Measurements from ENCODE around the gene FAM98A. TPM values are rescaled to one million over a fixed set of nuclear protein-coding genes. Genes with fewer than 3 reads are reported as not detected.

Gene FAM98A
- total and polyA plus RNA-seq, 2 of the 4 experiments (the other 2 are of a cell fraction), result 113 to 131 TPM

GRCh38 chr2:33589444-33589843, 9.7 kb downstream of the FAM98A start:
- no peak overlapping the region for H3K56ac ChIP-seq (ENCODE audit: extremely low read depth, insufficient read depth, low read length)
- peaks cover 13% of the 10 kb centered on the region; the same call in 1 of the 2 replicates for H4K20me1 ChIP-seq (ENCODE audit: insufficient read depth, low read length)
- no peak overlapping the region for H4K8ac ChIP-seq (ENCODE audit: low read depth in 2 of 2, low read length in 2 of 2)
- no peak overlapping the region for H2BK15ac ChIP-seq (ENCODE audit: low read depth, low read length)
- ATAC-seq (ENCODE audit: low read depth), result no peak; the same call in 1 of the 2 replicates
- H3K79me1 ChIP-seq (ENCODE audit: low read depth in 1 of 2, low read length in 2 of 2), result peaks cover 39 to 44% of the 10 kb centered on the region in 2 experiments
- intact Hi-C loops (cut with micrococcal nuclease), result loop anchor here (5.0 to 10.0 kb wide), 4 partner anchors 455 to 625 kb away; no protein-coding TSS in a partner anchor
- no peak overlapping the region for H3K14ac ChIP-seq (replicated peaks; ENCODE audit: low read depth, low read length)
- no peak overlapping the region for H4K91ac ChIP-seq (ENCODE audit: insufficient read depth, low read depth, low read length)
- BruUV-seq (replicated peaks), result no TSS peak
- no peak overlapping the region for H2BK120ac ChIP-seq (ENCODE audit: low read depth, low read length)
- H3K27ac ChIP-seq (ENCODE audit: insufficient read depth, low read length), result no peak overlapping the region
- H3K23ac ChIP-seq (ENCODE audit: low read depth, low read length), result no peak overlapping the region
- peaks cover 4% of the 10 kb centered on the region; the same call in 1 of the 2 replicates for H3K4me1 ChIP-seq (ENCODE audit: control insufficient read depth, insufficient read depth, low read length)
- H3K9me3 ChIP-seq (ENCODE audit: control insufficient read depth, insufficient read depth, low read length), result no peaks in the 10 kb centered on the region
- no peak overlapping the region for H2BK5ac ChIP-seq (ENCODE audit: low read depth, low read length, poor library complexity, severe bottlenecking)
- in situ Hi-C loops (cut with MboI; ENCODE audit: low sequenced_read_pairs), result no loop called here
- dilution Hi-C loops (cut with HindIII; ENCODE audit: low sequenced_read_pairs, unreplicated experiment), result no loop called here
- no peak overlapping the region for H3K4ac ChIP-seq (ENCODE audit: low read depth, low read length)
- WGBS, 2 experiments (ENCODE audit: extremely low coverage in 2 of 2, insufficient read length in 1 of 2), result no CpG with 5 or more reads among the region's 1 CpG
- no peak overlapping the region for H2AK5ac ChIP-seq (ENCODE audit: low read depth, low read length)
- POLR2A ChIA-PET (ENCODE audit: unreplicated experiment), result no interaction called here
- H3K4me3 ChIP-seq (ENCODE audit: insufficient read depth, low read depth, low read length), result no peak overlapping the region
- CTCF ChIA-PET, result interaction anchor here (1.0 kb wide), 1 partner anchor 194 kb away, joined by 5 read pairs; no protein-coding TSS in a partner anchor
- H2BK20ac ChIP-seq (ENCODE audit: low read depth, low read length), result no peak overlapping the region
- no peak overlapping the region for H3K9ac ChIP-seq (ENCODE audit: low read depth, low read length)
- H3K36me3 ChIP-seq (ENCODE audit: control insufficient read depth, insufficient read depth, low read length), result peaks cover 42% of the 10 kb centered on the region
- H3K9me1 ChIP-seq (ENCODE audit: insufficient read depth, low read length), result peaks cover 6% of the 10 kb centered on the region; the same call in 1 of the 2 replicates
- H3K4me2 ChIP-seq (ENCODE audit: low read depth, low read length), result peak overlapping the region; percentile 34; the same call in 1 of the 2 replicates
- H3K18ac ChIP-seq (ENCODE audit: low read depth, low read length), result no peak overlapping the region
- no peaks in the 10 kb centered on the region for H3K27me3 ChIP-seq (ENCODE audit: control insufficient read depth, insufficient read depth, low read length)
- DNase-seq, result peak; percentile 19
- no peak for TF ChIP-seq RAD21 (IDR thresholded peaks at IDR 0.05; ENCODE audit: low read length)
- TF ChIP-seq MAZ (IDR thresholded peaks at IDR 0.05; ENCODE audit: borderline replicate concordance, low read depth, low read length), result no peak
- TF ChIP-seq, protein P1, sequence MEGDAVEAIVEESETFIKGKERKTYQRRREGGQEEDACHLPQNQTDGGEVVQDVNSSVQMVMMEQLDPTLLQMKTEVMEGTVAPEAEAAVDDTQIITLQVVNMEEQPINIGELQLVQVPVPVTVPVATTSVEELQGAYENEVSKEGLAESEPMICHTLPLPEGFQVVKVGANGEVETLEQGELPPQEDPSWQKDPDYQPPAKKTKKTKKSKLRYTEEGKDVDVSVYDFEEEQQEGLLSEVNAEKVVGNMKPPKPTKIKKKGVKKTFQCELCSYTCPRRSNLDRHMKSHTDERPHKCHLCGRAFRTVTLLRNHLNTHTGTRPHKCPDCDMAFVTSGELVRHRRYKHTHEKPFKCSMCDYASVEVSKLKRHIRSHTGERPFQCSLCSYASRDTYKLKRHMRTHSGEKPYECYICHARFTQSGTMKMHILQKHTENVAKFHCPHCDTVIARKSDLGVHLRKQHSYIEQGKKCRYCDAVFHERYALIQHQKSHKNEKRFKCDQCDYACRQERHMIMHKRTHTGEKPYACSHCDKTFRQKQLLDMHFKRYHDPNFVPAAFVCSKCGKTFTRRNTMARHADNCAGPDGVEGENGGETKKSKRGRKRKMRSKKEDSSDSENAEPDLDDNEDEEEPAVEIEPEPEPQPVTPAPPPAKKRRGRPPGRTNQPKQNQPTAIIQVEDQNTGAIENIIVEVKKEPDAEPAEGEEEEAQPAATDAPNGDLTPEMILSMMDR (conservative IDR thresholded peaks at IDR 0.05; ENCODE audit: low read depth, low read length), result no peak
- TF ChIP-seq MXI1 (IDR thresholded peaks at IDR 0.05; ENCODE audit: borderline replicate concordance, low read depth, low read length), result no peak
- TF ChIP-seq ELK1 (IDR thresholded peaks at IDR 0.05; ENCODE audit: borderline replicate concordance, low read depth, low read length), result no peak
- TF ChIP-seq FOS (IDR thresholded peaks at IDR 0.05; ENCODE audit: low read depth, low read length), result no peak
- no peak for TF ChIP-seq RCOR1 (IDR thresholded peaks at IDR 0.05; ENCODE audit: insufficient replicate concordance, low read length)
- no peak for TF ChIP-seq MAFK (IDR thresholded peaks at IDR 0.05; ENCODE audit: low read depth, low read length)
- TF ChIP-seq POLR2A (IDR thresholded peaks at IDR 0.05; ENCODE audit: low read depth, low read length), result no peak
- TF ChIP-seq USF2 (IDR thresholded peaks at IDR 0.05; ENCODE audit: low read depth, low read length), result no peak
- no peak overlapping the region for H2AFZ ChIP-seq (replicated peaks; ENCODE audit: low read length, poor library complexity)
- no peak overlapping the region for H4K5ac ChIP-seq (ENCODE audit: low read depth, low read length)
- no peak overlapping the region for H2AK9ac ChIP-seq (replicated peaks; ENCODE audit: low read depth, low read length, poor library complexity)

Data from IMR-90 (cell line).